Activated CD4-positive, alpha-beta T cell treated with anti-CD3 and anti-CD28 coated beads, Interleukin-2, Interleukin-6, amounts not matched to agents 100 ng/mL and 50 ng/mL, durations not matched to agents 16 hours and 8 hours (primary cell): ENCODE results near the gene TMEM106A.
A peak's percentile ranks its signal among the peaks of the same experiment; 100 is the strongest.
"Not testable (repeated sequence)": the region's sequence is repeated elsewhere in the genome, so short reads cannot be mapped to it uniquely, and the experiment has no call there.

Source experiments
- DNase-seq: peaks from one replicate; pipeline ENCODE4 v3.0.0-alpha.2; 2020

Gene TMEM106A

GRCh38 chr17:43211480-43212402 is at the start of gene TMEM106A:
TMEM106A (plus strand) TSS chr17:43211875; CDS start chr17:43213042, 1,167 bp downstream.
- DNase-seq, result peak; percentile 86

- DNase-seq, result not testable (repeated sequence)
These were observed 45.7 kb upstream of the TMEM106A start for GRCh38 chr17:43165971-43166370.

- DNase-seq, result peak; percentile 29
These were observed 42.0 kb upstream of the TMEM106A start for GRCh38 chr17:43169561-43170139.

- peak; percentile 95 for DNase-seq
These were observed 41.4 kb upstream of the TMEM106A start for GRCh38 chr17:43170140-43170765.

GRCh38 chr17:43170766-43171585 is 40.7 kb upstream of the TMEM106A start, which contains the start of gene NBR1:
NBR1 (plus strand) TSS chr17:43171214; CDS start chr17:43175800, 4,586 bp downstream.
- peak; percentile 99 for DNase-seq

GRCh38 chr17:43171586-43172487 is 39.8 kb upstream of the TMEM106A start:
- DNase-seq, result peak; percentile 13

- DNase-seq, result no peak
These were observed 36.2 kb upstream of the TMEM106A start for GRCh38 chr17:43175213-43176118.

GRCh38 chr17:43176119-43176570 is 35.5 kb upstream of the TMEM106A start:
- no peak for DNase-seq

- DNase-seq, result no peak
These were observed 27.8 kb upstream of the TMEM106A start for GRCh38 chr17:43183921-43184320.

- DNase-seq, result not testable (repeated sequence)
These were observed 25.0 kb upstream of the TMEM106A start for GRCh38 chr17:43186656-43187055.

GRCh38 chr17:43193251-43193650 is 18.4 kb upstream of the TMEM106A start:
- DNase-seq, result no peak

GRCh38 chr17:43199633-43200032 is 12.0 kb upstream of the TMEM106A start:
- no peak for DNase-seq

- no peak for DNase-seq
These were observed 11.5 kb upstream of the TMEM106A start for GRCh38 chr17:43200127-43200526.

GRCh38 chr17:43203013-43203412 is 8.7 kb upstream of the TMEM106A start:
- DNase-seq, result not testable (repeated sequence)

- no peak for DNase-seq
These were observed 1.1 kb upstream of the TMEM106A start for GRCh38 chr17:43210576-43210975.

GRCh38 chr17:43211123-43211479 is 574 bp upstream of the TMEM106A start:
- no peak for DNase-seq

GRCh38 chr17:43212641-43213490 is 1.2 kb downstream of the TMEM106A start:
- peak; percentile 15 for DNase-seq

- DNase-seq, result no peak
These were observed 1.9 kb downstream of the TMEM106A start for GRCh38 chr17:43213545-43213944.

- no peak for DNase-seq
These were observed 3.7 kb downstream of the TMEM106A start for GRCh38 chr17:43215341-43215740.
